GM19023 (cell line): ENCODE measurements around the gene SMARCA2.
A peak's percentile ranks its signal among the peaks of the same experiment; 100 is the strongest.

Experiments
- ATAC-seq: cut with Tn5 transposase; IDR thresholded peaks from one replicate; pipeline ENCODE4 v1.9.1; 2021; ENCODE audit warnings: mild to moderate bottlenecking, moderate library complexity; ENCODE audit not compliant: unreplicated experiment

Gene SMARCA2

DNA sequence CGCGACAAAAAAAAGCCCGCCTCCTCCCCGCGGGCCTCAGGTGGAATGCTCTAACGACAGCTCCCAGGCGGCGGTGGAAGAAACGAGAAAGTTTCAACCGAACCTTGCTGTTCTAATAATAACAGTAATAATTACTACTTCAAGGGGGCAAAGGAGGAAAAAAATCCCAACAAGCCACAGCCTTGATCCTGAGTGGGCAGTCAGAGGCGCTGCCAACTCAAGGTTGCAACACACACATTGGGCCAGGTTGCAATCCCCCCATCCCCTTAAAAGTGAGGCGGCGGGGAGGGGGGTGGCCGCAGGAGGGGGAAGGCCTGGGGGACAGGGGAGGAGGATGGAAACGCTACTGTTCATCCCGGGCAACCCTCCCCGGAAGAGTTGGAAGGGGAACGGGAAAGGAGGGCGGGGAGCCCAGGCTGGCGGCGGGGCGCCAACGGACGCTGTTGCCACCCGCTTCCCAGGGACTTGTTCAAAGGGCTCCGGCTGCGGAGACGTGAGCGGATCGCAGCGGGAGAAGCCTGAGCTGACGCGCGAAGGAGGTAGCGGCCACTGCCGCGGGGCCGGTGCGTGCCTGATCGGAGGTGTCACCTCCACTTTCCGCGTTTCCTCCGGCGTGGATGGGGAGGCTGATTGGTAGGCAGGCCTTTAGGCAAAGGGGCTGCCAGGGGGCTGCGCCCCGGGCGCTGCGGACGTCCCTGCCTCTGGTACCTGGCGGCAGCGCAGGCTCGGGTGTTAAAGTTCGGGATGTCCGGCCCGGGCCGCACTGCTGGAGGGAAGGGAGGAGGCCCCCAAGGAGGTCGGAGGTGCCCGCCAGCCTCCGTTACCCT lies 647 bp downstream of the SMARCA2 start:
- ATAC-seq = no peak

DNA sequence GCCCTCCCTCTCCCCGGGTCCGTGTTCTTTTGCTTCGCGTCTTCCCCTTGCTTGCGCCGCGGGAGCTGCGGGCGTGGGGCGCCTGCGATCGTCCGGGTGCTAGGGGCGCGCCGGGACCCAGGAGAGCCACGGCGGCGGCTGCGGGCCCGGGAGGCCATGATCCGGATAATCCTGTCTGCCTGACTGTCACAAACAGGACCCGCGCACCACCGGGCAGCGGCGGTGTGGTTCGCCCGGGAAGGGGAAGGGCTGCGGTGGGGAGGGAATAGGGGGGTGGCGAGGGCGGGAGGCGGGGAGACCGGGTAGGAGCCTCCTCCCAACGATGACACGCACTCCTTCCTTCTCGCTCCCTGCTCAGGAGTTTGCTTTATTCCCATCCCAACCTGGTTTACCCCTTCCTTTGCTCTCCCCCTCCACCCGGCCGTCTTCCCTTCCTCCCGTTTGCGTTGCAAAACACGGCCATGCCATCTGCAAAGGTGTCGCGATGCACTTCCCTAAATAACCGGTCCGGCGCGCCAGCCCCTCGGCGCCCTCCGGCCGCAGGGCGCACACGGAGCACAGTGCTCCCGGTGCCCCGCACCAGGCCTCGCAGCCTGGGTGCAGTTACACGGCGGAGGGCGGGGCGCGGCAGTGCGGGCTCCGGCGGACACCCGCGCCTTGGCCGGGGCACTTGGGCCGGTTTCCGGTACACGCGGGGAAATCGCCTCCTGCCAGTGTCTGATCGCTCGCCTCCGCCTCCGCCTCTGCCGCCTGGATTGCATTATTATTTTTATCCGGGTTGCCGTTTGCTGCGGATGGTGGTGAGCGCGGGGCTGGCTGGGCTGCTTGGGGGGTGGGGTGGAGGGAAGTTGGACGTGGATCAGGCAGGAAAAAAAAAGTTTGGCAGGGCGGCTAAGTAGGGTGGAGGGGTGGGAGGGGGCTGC lies 1.5 kb downstream of the SMARCA2 start:
- peak; percentile 4 for ATAC-seq

GRCh38 chr9:2017331-2018161 lies 2.4 kb downstream of the SMARCA2 start:
- ATAC-seq = peak; percentile 28

DNA sequence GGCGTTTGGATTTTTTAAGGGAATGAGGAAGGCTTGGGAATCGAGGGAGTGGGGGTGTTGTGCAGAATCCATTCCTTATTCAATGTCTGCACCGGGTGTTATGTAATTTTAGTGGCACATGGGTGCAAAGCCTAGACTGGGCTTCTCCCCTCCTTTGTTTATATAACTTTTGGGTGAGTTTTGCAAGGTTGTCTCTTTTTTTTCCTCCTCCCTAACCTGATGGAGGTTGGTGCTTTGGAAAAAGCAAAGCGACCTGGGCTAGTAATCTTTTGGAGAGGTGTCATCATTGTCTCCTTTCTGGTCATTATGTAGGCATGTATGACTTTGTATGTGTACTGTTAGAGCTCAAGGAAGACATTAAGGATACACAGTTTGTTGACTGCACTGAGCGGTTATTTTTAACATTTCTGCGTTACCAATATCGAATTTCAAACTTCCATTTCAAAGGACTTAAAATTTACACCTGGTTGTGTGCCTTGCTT lies 3.1 kb downstream of the SMARCA2 start:
- ATAC-seq = no peak

- ATAC-seq = no peak
Observed at GRCh38 chr9:2018764-2019558, 3.8 kb downstream of the SMARCA2 start.

GRCh38 chr9:2019723-2020122 lies 4.6 kb downstream of the SMARCA2 start:
- no peak for ATAC-seq

DNA sequence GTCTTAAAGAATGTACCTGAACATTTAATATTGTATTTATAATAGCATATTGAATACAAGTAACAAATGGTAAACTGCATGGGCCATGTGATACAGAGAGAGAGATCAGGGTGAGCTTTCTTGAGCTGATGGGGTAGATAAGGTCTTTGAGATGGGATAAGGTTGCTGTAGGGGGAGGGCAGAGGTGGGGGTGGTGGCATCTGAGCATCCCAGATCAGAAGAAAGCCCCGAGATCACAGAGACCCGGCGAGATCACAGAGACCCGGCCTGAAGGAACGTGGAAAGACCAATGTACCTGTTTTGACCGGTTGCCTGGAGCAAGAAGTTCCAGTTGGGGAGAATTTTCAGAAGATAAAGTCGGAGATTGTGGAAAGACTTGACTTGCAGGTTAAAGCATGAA lies 6.6 kb downstream of the SMARCA2 start:
- ATAC-seq = no peak

- no peak for ATAC-seq
Observed at GRCh38 chr9:2022560-2022959, 7.4 kb downstream of the SMARCA2 start.

- no peak for ATAC-seq
Observed at GRCh38 chr9:2023042-2023441, 7.9 kb downstream of the SMARCA2 start.

- ATAC-seq = no peak
Observed at GRCh38 chr9:2023532-2023931, 8.4 kb downstream of the SMARCA2 start.

DNA sequence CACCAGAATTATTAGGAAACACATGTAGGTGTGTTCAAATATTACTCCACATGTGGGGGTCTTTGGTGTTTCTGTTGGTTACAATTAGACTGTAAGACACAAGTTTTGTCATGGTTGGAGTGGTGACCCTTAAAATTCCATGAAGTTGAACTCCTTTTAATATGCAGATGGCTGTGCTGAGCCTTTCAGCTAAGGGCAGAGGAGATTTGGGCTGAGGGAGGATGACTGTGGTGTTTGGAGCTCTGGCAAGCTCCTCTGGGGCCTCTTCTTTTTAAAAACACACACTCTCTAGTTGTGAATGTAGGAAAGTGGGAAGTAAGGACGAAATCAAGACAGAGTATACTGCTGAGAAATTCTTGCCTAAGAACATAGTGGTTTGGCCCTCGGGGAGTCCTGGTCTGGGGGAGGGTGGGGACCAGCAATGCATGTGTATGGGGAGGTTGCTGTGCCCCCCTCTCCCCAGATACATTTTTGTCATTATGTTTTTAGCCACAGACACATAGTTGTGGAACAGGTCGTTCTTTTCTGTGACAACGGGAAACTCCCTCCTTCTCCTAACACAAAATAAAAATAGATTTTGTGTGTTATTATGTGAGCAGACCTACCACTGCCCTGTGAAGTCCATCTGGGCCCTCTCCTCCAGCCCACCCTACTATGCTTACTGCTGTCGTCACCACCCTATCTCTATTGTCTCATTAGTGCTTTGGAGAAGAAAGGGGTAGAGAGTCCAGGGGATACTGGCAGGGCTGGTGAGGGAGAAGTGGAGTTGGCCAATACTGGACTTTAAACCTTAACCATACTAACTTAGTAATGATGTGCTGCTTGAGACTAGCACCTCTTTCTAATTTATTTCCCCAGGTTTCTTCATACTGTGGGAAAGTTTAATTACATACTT lies 10.0 kb downstream of the SMARCA2 start:
- no peak for ATAC-seq

GRCh38 chr9:2026220-2026997 lies 11.3 kb downstream of the SMARCA2 start:
- ATAC-seq = no peak

- ATAC-seq = no peak
Observed at GRCh38 chr9:2027543-2028160, 12.5 kb downstream of the SMARCA2 start.

DNA sequence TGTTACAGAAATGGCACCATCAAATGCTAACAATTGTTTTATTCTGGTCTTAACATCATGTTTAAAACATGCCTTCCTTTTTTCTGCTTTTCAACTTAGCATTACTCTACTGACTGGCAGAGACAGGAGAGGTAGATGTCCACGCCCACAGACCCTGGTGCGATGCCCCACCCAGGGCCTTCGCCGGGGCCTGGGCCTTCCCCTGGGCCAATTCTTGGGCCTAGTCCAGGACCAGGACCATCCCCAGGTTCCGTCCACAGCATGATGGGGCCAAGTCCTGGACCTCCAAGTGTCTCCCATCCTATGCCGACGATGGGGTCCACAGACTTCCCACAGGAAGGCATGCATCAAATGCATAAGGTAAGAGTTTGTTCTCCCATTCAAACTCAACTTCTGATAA lies 13.7 kb downstream of the SMARCA2 start:
- no peak for ATAC-seq

GRCh38 chr9:2029666-2030170 lies 14.6 kb downstream of the SMARCA2 start:
- no peak for ATAC-seq

DNA sequence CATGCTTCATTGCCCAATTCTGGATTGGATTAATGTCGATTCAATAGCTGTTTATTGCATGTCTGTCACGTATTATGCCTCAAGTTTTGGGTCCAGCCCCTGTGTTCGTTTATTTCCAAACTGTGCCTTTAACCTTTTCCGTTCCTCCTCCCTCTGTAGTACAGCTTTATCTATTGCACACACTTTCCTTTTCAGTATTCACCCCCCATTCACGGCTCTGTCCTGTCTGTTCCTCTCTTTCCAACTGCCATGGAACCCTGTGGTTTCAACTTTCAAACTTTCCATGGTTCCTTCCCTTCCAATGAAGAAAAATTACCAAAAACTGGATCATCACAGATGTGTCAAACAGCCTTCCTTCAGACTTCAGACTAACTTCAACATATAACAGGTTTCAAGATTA lies 17.1 kb downstream of the SMARCA2 start:
- ATAC-seq = no peak

DNA sequence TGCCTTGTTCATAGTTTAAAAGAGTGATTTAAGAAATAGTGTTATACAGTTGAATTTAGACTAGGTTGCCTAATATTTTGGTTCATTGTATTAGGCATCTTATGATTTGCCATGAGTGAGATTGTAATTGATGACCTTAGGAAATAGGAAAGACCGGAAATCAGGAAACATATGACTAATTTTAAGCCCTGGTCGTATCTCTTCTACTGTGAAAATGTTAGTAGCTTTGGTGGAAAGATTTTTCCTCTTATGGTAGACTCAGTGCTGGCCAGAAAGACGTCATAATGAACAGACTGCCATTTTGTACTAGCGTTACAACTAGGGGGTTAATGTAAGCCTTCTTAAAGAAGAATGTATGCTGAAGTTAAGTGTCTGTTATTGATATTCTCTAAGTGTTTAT lies 21.7 kb downstream of the SMARCA2 start:
- ATAC-seq = no peak
